HCT116 (cell line): ENCODE measurements around the gene ABCB6. TPM values are rescaled to one million over a fixed set of nuclear protein-coding genes. Genes with fewer than 3 reads are reported as not detected.
"Not testable (repeated sequence)": the region's sequence is repeated elsewhere in the genome, so short reads cannot be mapped to it uniquely, and the experiment has no call there.

Experiments
- ATAC-seq: fragments of 200-7000 bp; cut with Tn5 transposase; 2 replicates; pipeline ENCODE4 v1.9.1; 2020; ENCODE audit warnings: mild to moderate bottlenecking, moderate library complexity
- BruUV-seq: library from RNA; stranded (reverse); fragments of 400-500 nt; replicated peaks from 2 replicates; lab custom pipeline; 2021; lab: Mats Ljungman, UMichigan
- CTCF ChIA-PET: fragments of 300-600 bp; sonication (Branson Sonifier 250); formaldehyde crosslinking; loops from one replicate; lab custom pipeline; 2021; ENCODE audit warnings: antibody characterized with exemption; lab: Charles Lee
- POLR2A ChIA-PET: fragments of 300-600, 350-600 bp; sonication (Branson Sonifier 250); formaldehyde crosslinking; loops from one replicate; lab custom pipeline; 2021; ENCODE audit warnings: antibody characterized with exemption; lab: Charles Lee
- RAD21 ChIA-PET, 2 experiments: fragments of 300-600 bp; sonication (Branson Sonifier 250); formaldehyde crosslinking; loops; one replicate each; lab custom pipeline; 2023; ENCODE audit warnings: low total read pairs in 2 of 2; ENCODE audit not compliant: uncharacterized antibody in 2 of 2, unreplicated experiment in 2 of 2, low non-redundant PET in 1 of 2; lab: Charles Lee
- DNase-seq: peaks from one replicate; pipeline ENCODE4 v3.0.0-alpha.2; 2010; ENCODE audit warnings: low read depth, low spot score
- H2AFZ ChIP-seq: fragments of 200-600 bp; shearing (Covaris generic), sonication (generic); 2 replicates; pipeline ENCODE4 v1.6.1; 2017; ENCODE audit warnings: low read depth, mixed run types, mixed read lengths, antibody characterized with exemption, low read length; ENCODE audit not compliant: poor library complexity, severe bottlenecking
- H3K27ac ChIP-seq: 2 replicates; pipeline ENCODE4 v1.5.1; 2012; ENCODE audit warnings: low read depth, low read length
- H3K27me3 ChIP-seq: fragments of 200-600 bp; sonication (generic); 2 replicates; pipeline ENCODE4 v1.6.1; 2016; ENCODE audit warnings: mixed run types, low read length, mixed read lengths; ENCODE audit not compliant: insufficient read depth
- H3K36me3 ChIP-seq, 2 experiments: fragments of 200-500 bp in 1 of 2; fragments of 200-600 bp in 1 of 2; sonication (Bioruptor generic) in 1 of 2; sonication (generic) in 1 of 2; 2 replicates each; pipeline versions ENCODE4 v1.5.1 to v1.6.1; 2014 to 2016; ENCODE audit warnings: low read length in 2 of 2, inconsistent platforms in 1 of 2, mixed read lengths in 1 of 2, mixed run types in 1 of 2; ENCODE audit not compliant: insufficient read depth in 2 of 2, control insufficient read depth in 1 of 2
- H3K4me1 ChIP-seq, 2 experiments: fragments of 200-600 bp in 1 of 2; sonication (generic) in 1 of 2; 2 replicates each; pipeline versions ENCODE4 v1.5.1 to v1.6.1; 2012 to 2017; ENCODE audit warnings: low read length in 2 of 2, inconsistent platforms in 1 of 2, mild to moderate bottlenecking in 1 of 2, mixed read lengths in 1 of 2, mixed run types in 1 of 2, moderate library complexity in 1 of 2; ENCODE audit not compliant: insufficient read depth in 2 of 2, control insufficient read depth in 1 of 2
- H3K4me2 ChIP-seq: fragments of 200-600 bp; sonication (generic); 2 replicates; pipeline ENCODE4 v1.6.1; 2017; ENCODE audit warnings: mixed run types, low read length, mixed read lengths
- H3K4me3 ChIP-seq, 2 experiments: fragments of 200-600 bp in 1 of 2; sonication (generic) in 1 of 2; replicated peaks in 1 of 2; 2 replicates each; pipeline ENCODE4 v1.5.1; 2011 to 2016; ENCODE audit warnings: low read length in 2 of 2, control low read depth in 1 of 2, low read depth in 1 of 2, mild to moderate bottlenecking in 1 of 2, mixed read lengths in 1 of 2, mixed run types in 1 of 2
- H3K79me2 ChIP-seq: fragments of 200-600 bp; sonication (generic); 2 replicates; pipeline ENCODE4 v1.6.1; 2017; ENCODE audit warnings: mild to moderate bottlenecking, mixed run types, low read length, moderate library complexity, mixed read lengths; ENCODE audit not compliant: insufficient read depth
- H3K9ac ChIP-seq: fragments of 200-600 bp; sonication (generic); 2 replicates; pipeline ENCODE4 v1.6.1; 2016; ENCODE audit warnings: low read length, mixed read lengths
- H3K9me2 ChIP-seq: fragments of 200-600 bp; sonication (generic), shearing (Covaris generic); 2 replicates; pipeline ENCODE4 v1.6.1; 2017; ENCODE audit warnings: mixed run types, mild to moderate bottlenecking, moderate library complexity; ENCODE audit not compliant: insufficient read depth
- H3K9me3 ChIP-seq, 2 experiments: fragments of 200-500 bp in 1 of 2; fragments of 200-600 bp in 1 of 2; sonication (Bioruptor generic) in 1 of 2; sonication (generic) in 1 of 2; 2 replicates each; pipeline ENCODE4 v1.6.1; 2014 to 2017; ENCODE audit warnings: low read length in 2 of 2, mixed read lengths in 2 of 2, inconsistent platforms in 1 of 2, low read depth in 1 of 2, mild to moderate bottlenecking in 1 of 2, mixed run types in 1 of 2, moderate library complexity in 1 of 2; ENCODE audit not compliant: control insufficient read depth in 1 of 2, insufficient read depth in 1 of 2
- H4K20me1 ChIP-seq: fragments of 200-600 bp; sonication (generic), shearing (Covaris generic); 2 replicates; pipeline ENCODE4 v1.6.1; 2017; ENCODE audit warnings: mixed run types, mild to moderate bottlenecking, moderate library complexity; ENCODE audit not compliant: insufficient read depth
- CBX3 ChIP-seq: IDR thresholded peaks from 2 replicates; pipeline ENCODE4 v1.6.1; 2012; ENCODE audit warnings: low read depth
- EZH2 ChIP-seq: fragments of 200-600 bp; sonication (generic); IDR thresholded peaks from 2 replicates; pipeline ENCODE4 v1.6.1; 2017; ENCODE audit warnings: antibody characterized with exemption, mixed run types
- JUND ChIP-seq: IDR thresholded peaks from 2 replicates; pipeline ENCODE4 v1.6.1; 2012
- SIN3A ChIP-seq: IDR thresholded peaks from 2 replicates; pipeline ENCODE4 v1.6.1; 2012; ENCODE audit warnings: low read depth
- SRF ChIP-seq: IDR thresholded peaks from 2 replicates; pipeline ENCODE4 v1.6.1; 2012; ENCODE audit warnings: low read depth
- intact Hi-C: fragments of 100-400 bp; cut with micrococcal nuclease; formaldehyde crosslinking; loops from 2 replicates; pipeline ENCODE4 v1.10.0; 2022
- total RNA-seq: library from RNA; stranded (reverse); gene quantifications from one replicate; pipeline ENCODE4 v1.2.1, GENCODE V29; 2021; ENCODE audit not compliant: unreplicated experiment
- TF ChIP-seq, protein P1 (sequence below): IDR thresholded peaks from 2 replicates; pipeline ENCODE4 v1.6.1; 2011; ENCODE audit warnings: mild to moderate bottlenecking, low read length, moderate library complexity; ENCODE audit not compliant: insufficient replicate concordance; ENCODE audit errors: extremely low read depth

ABCB6 gene
- total RNA-seq, 1 experiment from 2014 or later: 24.5 TPM

DNA sequence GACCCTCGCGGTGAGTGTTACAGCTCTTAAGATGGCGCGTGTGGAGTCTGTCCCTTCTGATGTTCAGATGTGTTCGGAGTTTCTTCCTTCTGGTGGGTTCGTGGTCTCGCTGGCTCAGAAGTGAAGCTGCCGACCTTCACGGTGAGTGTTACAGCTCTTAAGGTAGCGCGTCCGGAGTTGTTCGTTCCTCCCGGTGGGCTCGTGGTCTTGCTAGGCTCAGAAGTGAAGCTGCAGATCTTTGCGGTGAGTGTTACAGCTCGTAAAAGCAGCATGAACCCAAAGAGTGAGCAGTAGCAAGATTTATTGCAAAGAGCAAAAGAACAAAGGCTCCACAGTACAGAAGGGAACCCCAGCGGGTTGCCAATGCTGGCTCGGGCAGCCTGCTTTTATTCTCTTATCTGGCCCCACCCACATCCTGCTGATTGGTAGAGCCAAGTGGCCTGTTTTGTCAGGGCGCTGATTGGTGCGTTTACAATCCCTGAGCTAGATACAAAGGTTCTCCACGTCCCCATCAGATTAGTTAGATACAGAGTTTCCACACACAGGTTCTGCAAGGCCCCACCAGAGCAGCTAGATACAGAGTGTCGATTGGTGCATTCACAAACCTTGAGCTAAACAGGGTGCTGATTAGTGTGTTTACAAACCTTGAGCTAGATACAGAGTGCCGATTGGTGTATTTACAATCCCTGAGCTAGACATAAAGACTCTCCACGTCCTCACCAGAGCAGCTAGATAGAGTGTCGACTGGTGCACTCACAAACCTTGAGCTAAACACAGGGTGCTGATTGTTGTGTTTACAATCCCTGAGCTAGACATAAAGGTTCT, 18.0 kb downstream of the ABCB6 start:
- H3K27me3 ChIP-seq, H3K4me3 ChIP-seq, intact Hi-C loops, H3K79me2 ChIP-seq, CTCF ChIA-PET, H3K9me2 ChIP-seq, H3K4me1 ChIP-seq, DNase-seq, H2AFZ ChIP-seq, ATAC-seq, H3K9ac ChIP-seq, H3K9me3 ChIP-seq, BruUV-seq, H3K36me3 ChIP-seq, H3K4me2 ChIP-seq, H4K20me1 ChIP-seq, RAD21 ChIA-PET, H3K27ac ChIP-seq: not testable (repeated sequence)
- POLR2A ChIA-PET: interaction anchor here (0.9 kb wide), 1 partner anchor 24 kb away, joined by 5 read pairs; the partner anchor contains the start of gene CNPPD1

DNA sequence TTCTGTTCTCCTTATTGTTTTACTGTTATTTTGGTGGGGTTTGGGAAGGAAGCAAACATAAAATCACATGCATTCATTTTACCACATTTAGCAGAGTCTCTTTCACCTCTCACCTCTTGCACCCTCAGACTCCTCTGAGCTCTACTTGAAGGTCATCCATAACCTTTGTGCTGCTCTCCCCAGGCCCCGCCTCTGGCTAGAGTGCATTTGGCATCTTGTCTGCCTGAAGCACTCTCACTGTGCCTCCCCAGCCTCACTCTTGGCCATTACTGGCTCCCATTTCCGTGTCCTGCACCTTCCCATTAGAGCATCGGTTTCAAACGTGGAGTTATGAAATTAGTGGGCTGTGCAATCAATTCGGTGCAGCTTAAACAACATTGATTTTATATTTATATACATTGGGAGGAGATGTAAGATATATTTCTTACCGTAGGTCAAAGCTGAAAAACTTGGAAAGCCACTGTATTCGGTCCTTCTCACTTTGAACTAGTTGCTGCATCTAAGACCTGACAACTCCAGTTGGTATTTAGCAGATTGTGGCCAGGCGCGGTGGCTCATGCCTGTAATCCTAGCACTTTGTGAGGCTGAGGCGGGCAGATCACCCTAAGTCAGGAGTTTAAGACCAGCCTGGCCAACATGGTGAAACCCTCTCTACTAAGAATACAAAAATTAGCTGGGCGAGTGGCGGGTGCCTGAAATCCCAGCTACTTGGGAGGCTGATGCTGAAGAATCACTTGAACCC, 19.1 kb downstream of the ABCB6 start:
- Histone ChIP-seq H3K4me2 (no peak overlapping the region), H4K20me1 (no peaks in the 10 kb centered on the region), H3K79me2 (no peaks in the 10 kb centered on the region), H3K27ac (no peak overlapping the region), H3K4me1 (no peaks in the 10 kb centered on the region), H3K9me2 (no peaks in the 10 kb centered on the region), H2AFZ (no peak overlapping the region), H3K9ac (no peak overlapping the region), H3K27me3 (no peaks in the 10 kb centered on the region), H3K36me3 (no peaks in the 10 kb centered on the region), H3K4me3 (no peak overlapping the region), H3K9me3 (peaks cover 0 to 3% of the 10 kb centered on the region in 2 experiments; a peak in 2 of 4 replicates)
- no TSS peak for BruUV-seq
- ChIA-PET POLR2A (interaction anchor here (0.9 kb wide), 1 partner anchor 23 kb away, joined by 5 read pairs; the partner anchor contains the start of gene CNPPD1), CTCF (no interaction called here), RAD21 (no interaction called here)
- ATAC-seq: no peak
- intact Hi-C loops: no loop called here
- TF ChIP-seq, protein P1, sequence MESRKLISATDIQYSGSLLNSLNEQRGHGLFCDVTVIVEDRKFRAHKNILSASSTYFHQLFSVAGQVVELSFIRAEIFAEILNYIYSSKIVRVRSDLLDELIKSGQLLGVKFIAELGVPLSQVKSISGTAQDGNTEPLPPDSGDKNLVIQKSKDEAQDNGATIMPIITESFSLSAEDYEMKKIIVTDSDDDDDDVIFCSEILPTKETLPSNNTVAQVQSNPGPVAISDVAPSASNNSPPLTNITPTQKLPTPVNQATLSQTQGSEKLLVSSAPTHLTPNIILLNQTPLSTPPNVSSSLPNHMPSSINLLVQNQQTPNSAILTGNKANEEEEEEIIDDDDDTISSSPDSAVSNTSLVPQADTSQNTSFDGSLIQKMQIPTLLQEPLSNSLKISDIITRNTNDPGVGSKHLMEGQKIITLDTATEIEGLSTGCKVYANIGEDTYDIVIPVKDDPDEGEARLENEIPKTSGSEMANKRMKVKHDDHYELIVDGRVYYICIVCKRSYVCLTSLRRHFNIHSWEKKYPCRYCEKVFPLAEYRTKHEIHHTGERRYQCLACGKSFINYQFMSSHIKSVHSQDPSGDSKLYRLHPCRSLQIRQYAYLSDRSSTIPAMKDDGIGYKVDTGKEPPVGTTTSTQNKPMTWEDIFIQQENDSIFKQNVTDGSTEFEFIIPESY: no peak
- TF ChIP-seq JUND (no peak), EZH2 (no peak), CBX3 (no peak), SRF (no peak), SIN3A (no peak)
- no peak for DNase-seq
